ENCODE results near the gene EPX.

EPX gene

GRCh38 chr17:58229881-58230280 is 37.4 kb downstream of the EPX start:
- DNase-seq: no peak

- DNase-seq: peak; percentile 26
Observed at GRCh38 chr17:58231641-58232040, 39.1 kb downstream of the EPX start.

- DNase-seq: peak; percentile 66
Observed at GRCh38 chr17:58232707-58233156, 40.2 kb downstream of the EPX start.

- no peak for DNase-seq
Observed at GRCh38 chr17:58233543-58233942, 41.0 kb downstream of the EPX start.

GRCh38 chr17:58234512-58234911 is 42.0 kb downstream of the EPX start:
- no peak for DNase-seq

DNA sequence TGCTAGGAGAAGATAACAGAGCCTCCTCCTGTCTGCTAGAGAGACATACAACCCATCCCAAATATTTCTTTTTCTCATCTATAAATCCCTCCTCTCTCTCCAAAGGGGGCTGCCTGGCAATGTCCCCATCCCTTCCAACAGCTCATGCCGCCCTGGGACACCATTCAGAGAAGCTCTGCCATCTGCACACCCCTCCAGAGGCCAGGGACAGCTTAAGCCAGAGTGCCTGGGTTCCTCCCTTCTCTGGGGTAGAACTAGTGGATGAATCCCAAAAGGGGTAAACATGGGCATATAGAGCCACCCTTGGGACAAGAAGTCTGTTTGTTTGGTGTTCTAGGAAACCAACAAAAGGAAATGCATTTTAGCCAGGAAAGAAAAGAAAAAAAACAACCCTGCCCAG is 43.3 kb downstream of the EPX start:
- no peak for DNase-seq

DNA sequence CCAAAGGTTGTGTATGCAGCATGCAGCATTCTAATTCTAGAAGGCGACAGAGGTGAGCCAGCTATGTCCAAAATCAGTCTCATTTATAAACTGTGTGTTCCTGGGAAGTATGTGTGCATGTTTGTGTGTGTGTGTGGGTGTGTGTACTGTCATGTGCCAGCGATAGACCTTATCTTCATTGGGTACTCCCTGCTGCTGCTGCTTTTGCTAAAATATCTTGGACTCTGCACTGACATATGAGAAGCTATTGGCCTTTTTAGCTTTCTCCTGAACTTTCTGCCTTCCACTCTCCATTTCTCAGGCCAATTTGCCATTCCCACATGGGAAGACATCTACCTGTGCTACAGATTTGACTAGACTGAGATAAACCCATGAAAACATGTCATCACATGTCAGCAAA is 43.9 kb downstream of the EPX start:
- DNase-seq: no peak

DNA sequence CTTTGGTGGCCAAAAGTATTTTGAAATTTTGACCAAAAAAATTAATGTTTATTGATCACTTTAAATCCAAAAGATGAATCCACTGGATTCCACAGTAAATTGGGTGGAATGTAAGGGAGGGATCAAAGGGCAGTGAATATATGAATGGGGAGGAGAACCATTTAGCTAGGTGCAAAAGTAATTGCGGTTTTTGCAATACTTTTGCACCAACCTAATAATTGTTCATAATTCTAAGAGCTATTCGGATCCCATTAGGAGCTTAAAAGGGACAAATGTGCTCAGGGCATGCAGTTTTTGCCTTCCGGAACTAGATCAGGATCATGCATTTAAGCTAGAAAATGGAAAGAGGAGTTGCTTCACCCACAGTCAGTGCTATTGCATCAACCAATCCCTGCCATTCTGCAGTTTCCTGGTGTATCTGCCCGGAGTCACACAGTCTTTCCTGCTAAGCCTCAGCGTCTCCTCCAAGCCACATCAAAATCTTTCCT is 45.7 kb downstream of the EPX start, which contains the start of gene LPO:
TSS of gene LPO (plus strand) at position 438 of the 488 bp plus-strand sequence. CDS start 4,396 bp downstream, outside the sequence.
- no peak for DNase-seq

DNA sequence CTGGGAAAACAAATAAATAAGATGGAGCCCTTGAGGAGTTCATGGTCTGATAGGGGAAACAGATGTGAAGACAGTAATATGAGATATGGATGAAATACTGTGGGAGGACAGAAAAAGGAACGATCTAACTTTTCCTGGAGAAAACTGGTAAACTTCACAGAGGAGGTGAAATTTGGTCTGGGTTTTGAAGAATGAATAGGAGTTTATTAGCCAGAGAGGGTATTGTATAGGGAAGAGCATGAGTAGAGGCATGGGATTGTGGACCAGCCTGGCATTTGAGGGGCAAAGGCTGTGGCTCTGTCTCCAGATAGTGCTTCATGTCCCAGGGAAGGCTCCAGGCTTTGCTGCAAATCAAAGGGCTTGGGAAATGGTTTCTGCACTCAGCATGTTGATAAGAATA is 47.5 kb downstream of the EPX start:
- DNase-seq: no peak

GRCh38 chr17:58242171-58242784 is 49.8 kb downstream of the EPX start:
- no peak for DNase-seq

DNA sequence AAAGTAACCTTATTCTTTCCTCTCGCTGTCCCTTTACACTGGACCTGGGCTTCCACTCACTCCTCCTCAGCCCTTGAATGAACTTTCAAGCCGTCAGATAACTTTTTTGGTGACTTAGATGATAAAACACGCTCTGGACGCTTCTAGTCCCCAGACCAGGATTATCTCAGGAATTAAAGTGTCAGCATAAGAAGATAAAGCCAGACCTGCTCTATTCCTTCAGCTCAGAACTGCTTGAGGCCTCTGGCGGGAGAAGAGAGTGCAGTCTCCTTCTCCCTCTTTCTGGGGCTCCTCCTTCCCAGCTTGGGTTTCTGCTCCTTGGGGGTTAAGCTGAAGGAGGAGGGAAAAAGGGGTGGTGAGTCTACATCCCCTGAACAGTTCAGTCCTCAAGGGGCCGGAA is 52.4 kb downstream of the EPX start:
- no peak for DNase-seq

DNA sequence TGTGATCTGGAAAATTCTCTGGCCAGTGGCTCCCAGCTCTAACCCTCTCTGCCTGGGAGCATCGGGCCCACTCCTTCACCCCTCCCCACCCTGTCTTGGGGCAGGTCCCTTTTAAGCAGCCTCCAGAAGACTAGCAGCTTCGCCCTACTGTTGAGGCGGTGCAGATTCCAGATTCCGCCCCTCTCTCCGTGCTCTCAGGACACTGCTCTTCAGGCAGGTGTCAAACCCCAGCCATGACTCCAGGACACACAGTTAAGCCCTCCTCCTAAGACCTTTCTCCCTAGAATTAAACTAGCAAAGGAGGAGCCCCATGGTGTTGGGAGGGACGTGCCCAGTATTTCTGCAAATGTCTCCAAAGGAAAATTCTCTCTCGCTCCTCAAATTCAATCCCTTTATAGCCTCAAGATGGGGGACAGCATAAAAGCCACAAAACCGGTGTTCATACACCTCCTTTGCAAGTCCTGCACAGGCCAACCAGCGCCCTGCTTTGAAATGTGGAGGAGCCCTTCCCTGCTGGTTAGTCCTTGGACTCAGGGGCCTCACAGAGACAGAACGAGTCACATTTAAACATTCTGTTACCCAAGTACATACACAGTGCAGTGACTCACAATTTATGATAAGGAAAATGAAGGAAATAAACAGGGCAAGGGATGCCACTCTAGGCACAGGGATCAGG is 53.0 kb downstream of the EPX start:
- DNase-seq: peak; percentile 30

DNA sequence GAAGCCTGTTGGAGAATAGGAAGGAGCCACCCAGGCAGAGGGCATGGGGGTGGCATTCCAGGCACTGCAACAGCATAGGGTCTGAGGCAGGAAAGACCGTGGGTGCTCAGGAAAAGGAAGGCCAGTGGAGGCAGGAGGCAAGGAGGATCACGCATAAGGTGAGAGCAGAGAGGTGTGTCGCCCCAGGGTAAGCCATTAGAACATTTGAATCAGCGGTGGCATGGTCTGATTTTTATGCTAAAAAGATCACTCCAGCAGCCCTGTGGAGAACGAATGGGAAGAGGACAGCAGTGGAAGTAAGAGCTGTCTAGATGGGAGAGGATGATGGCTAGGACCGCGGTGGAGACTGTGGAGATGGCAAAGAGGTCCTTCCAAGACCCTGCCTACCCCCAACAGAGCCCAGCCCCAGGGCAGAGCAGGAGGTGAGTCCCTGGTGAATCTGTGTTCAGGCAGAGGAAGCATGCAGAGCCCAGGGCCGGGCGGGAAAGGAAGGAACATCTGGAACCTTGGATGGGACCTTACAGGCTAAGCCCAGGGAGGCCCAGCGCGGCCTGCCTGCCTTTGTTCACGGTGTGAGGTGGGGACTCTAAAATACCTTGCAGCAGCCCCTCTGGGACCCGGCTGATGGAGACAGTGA is 53.7 kb downstream of the EPX start:
- no peak for DNase-seq

DNA sequence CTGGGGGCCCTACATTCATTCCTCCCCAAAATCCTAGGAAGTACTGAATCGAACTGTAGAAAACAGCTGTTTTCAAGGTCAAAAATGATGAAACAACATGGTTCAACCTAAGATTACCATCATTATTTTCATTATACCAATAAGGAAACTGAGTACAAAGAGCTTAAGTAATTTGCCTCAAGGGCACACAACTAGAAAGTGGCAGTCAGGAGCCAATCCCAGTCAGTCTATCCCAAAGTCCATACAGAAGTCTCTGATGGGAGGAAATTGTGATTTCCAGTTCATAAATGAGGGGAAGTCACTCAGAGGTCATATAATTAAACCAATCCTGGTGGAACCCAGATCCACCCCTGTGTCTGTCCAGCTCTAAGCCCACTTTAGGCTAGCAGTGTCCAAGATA is 54.3 kb downstream of the EPX start:
- no peak for DNase-seq

GRCh38 chr17:58247511-58248363 is 55.2 kb downstream of the EPX start:
- no peak for DNase-seq

GRCh38 chr17:58248955-58249269 is 56.4 kb downstream of the EPX start:
- no peak for DNase-seq

GRCh38 chr17:58249270-58250133 is 57.0 kb downstream of the EPX start:
- peak; percentile 50 for DNase-seq

DNA sequence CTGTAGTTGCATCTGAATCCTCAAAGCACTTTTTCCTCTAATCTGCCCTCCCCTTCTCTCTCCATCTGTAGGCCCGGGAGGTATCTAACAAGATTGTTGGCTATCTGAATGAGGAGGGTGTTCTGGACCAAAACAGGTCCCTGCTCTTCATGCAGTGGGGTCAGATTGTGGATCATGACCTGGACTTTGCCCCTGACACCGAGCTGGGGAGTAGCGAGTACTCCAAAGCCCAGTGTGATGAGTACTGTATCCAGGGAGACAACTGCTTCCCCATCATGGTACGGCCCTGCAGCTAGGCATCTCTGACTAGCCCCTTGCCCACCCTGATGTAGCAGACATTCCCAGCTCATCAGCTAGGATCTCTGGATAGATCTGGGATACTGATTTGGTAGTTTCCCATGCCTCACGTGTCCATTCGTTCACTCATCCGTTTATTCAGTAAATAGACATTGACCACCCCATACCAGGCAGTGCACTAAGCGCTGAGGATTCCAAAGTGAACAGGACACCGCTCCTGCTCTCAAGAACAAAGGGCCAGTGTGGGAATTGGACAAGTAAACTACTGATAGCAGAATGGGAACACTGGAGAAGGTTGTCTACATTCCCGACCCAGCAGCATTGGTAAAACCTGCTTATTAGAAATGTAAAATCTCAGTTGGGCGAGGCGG is 58.0 kb downstream of the EPX start:
- no peak for DNase-seq

GRCh38 chr17:58252141-58252540 is 59.6 kb downstream of the EPX start:
- no peak for DNase-seq

DNA sequence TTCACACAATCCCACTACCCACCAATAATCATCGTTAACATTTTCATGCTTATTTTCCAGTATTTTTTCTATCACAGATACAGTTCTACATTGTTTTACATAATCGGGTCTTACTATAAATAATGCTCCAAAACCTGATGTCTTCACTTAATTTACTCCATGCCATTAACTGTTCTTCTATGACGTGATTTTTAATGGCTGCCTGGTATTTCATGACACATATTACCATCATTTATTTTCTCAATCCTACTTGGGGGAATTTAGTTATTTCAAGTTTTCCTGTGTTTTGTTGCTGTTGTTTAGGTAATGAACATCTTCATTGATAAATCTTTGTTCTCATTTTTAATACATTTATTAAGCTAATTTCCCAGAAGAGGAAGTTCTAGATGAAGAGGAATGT is 60.6 kb downstream of the EPX start:
- DNase-seq: no peak

All from fibroblast of skin of back (primary cell).